IMR-90 (cell line): Measurements from ENCODE around the gene ARHGAP15. TPM values are rescaled to one million over a fixed set of nuclear protein-coding genes. Genes with fewer than 3 reads are reported as not detected.

ENCODE experiments used
- ATAC-seq: fragments of 200-7000 bp; cut with Tn5 transposase; 2 replicates; pipeline ENCODE4 v1.9.1; 2020; ENCODE audit warnings: low read depth, mild to moderate bottlenecking, moderate library complexity
- BruUV-seq: library from RNA; stranded (reverse); fragments of 400-500 nt; replicated peaks from 2 replicates; lab custom pipeline; 2021; lab: Mats Ljungman, UMichigan
- CTCF ChIA-PET: fragments of 300-600 bp; formaldehyde crosslinking; extraction: SDS; loops from one replicate; lab custom pipeline; 2021; ENCODE audit warnings: antibody characterized with exemption; lab: Yijun Ruan, JAX
- POLR2A ChIA-PET: fragments of 300-600 bp; sonication (Branson Sonifier 250); formaldehyde crosslinking; loops from one replicate; lab custom pipeline; 2022; ENCODE audit warnings: antibody characterized with exemption; ENCODE audit not compliant: unreplicated experiment; lab: Charles Lee
- DNase-seq: peaks from one replicate; pipeline ENCODE4 v3.0.0; 2013
- H2AFZ ChIP-seq: replicated peaks from 2 replicates; pipeline ENCODE3; 2013; ENCODE audit warnings: low read length, mild to moderate bottlenecking; ENCODE audit not compliant: poor library complexity
- H2AK5ac ChIP-seq: 2 replicates; pipeline ENCODE4 v1.6.1; 2013; ENCODE audit warnings: low read depth, low read length, inconsistent platforms
- H2AK9ac ChIP-seq: replicated peaks from 2 replicates; pipeline ENCODE3; 2013; ENCODE audit warnings: mild to moderate bottlenecking, low read depth, low read length, moderate library complexity; ENCODE audit not compliant: poor library complexity
- H2BK120ac ChIP-seq: 2 replicates; pipeline ENCODE4 v1.6.1; 2013; ENCODE audit warnings: low read depth, low read length, inconsistent platforms
- H2BK15ac ChIP-seq: 3 replicates; pipeline ENCODE4 v1.6.1; 2013; ENCODE audit warnings: low read depth, low read length, inconsistent platforms
- H2BK20ac ChIP-seq: 2 replicates; pipeline ENCODE4 v1.6.1; 2013; ENCODE audit warnings: low read depth, mild to moderate bottlenecking, inconsistent platforms, low read length, moderate library complexity
- H2BK5ac ChIP-seq: 2 replicates; pipeline ENCODE4 v1.6.1; 2013; ENCODE audit warnings: mild to moderate bottlenecking, low read depth, low read length, inconsistent platforms; ENCODE audit not compliant: poor library complexity, severe bottlenecking
- H3K14ac ChIP-seq: replicated peaks from 2 replicates; pipeline ENCODE4 v1.6.1; 2013; ENCODE audit warnings: low read depth, low read length, inconsistent platforms
- H3K18ac ChIP-seq: 2 replicates; pipeline ENCODE4 v1.6.1; 2013; ENCODE audit warnings: low read depth, low read length, control low read depth
- H3K23ac ChIP-seq: 2 replicates; pipeline ENCODE4 v1.6.1; 2013; ENCODE audit warnings: low read depth, low read length, inconsistent platforms
- H3K27ac ChIP-seq: 2 replicates; pipeline ENCODE4 v1.5.1; 2013; ENCODE audit warnings: mild to moderate bottlenecking, control low read depth, low read length; ENCODE audit not compliant: insufficient read depth
- H3K27me3 ChIP-seq: 2 replicates; pipeline ENCODE4 v1.6.1; 2013; ENCODE audit warnings: low read length; ENCODE audit not compliant: control insufficient read depth, insufficient read depth
- H3K36me3 ChIP-seq: 2 replicates; pipeline ENCODE4 v1.6.1; 2013; ENCODE audit warnings: low read length, mixed read lengths; ENCODE audit not compliant: control insufficient read depth, insufficient read depth
- H3K4ac ChIP-seq: 2 replicates; pipeline ENCODE4 v1.6.1; 2013; ENCODE audit warnings: low read depth, low read length, inconsistent platforms
- H3K4me1 ChIP-seq: 2 replicates; pipeline ENCODE4 v1.6.1; 2013; ENCODE audit warnings: low read length, mixed read lengths; ENCODE audit not compliant: control insufficient read depth, insufficient read depth
- H3K4me2 ChIP-seq: 2 replicates; pipeline ENCODE4 v1.6.1; 2013; ENCODE audit warnings: low read depth, mild to moderate bottlenecking, control low read depth, low read length, moderate library complexity
- H3K4me3 ChIP-seq: 2 replicates; pipeline ENCODE4 v1.5.1; 2013; ENCODE audit warnings: low read depth, mild to moderate bottlenecking, control low read depth, low read length, moderate library complexity; ENCODE audit not compliant: insufficient read depth
- H3K56ac ChIP-seq: 2 replicates; pipeline ENCODE4 v1.6.1; 2013; ENCODE audit warnings: low read length, inconsistent platforms; ENCODE audit not compliant: insufficient read depth; ENCODE audit errors: extremely low read depth
- H3K79me1 ChIP-seq, 2 experiments: 2 replicates each; pipeline ENCODE4 v1.6.1; 2013; ENCODE audit warnings: low read length in 2 of 2, inconsistent platforms in 1 of 2, low read depth in 1 of 2
- H3K9ac ChIP-seq: 2 replicates; pipeline ENCODE4 v1.6.1; 2013; ENCODE audit warnings: low read depth, low read length, control low read depth
- H3K9me1 ChIP-seq: 2 replicates; pipeline ENCODE4 v1.6.1; 2013; ENCODE audit warnings: low read length, inconsistent platforms; ENCODE audit not compliant: insufficient read depth
- H3K9me3 ChIP-seq: 2 replicates; pipeline ENCODE4 v1.6.1; 2013; ENCODE audit warnings: low read length; ENCODE audit not compliant: control insufficient read depth, insufficient read depth
- H4K20me1 ChIP-seq: 2 replicates; pipeline ENCODE4 v1.6.1; 2013; ENCODE audit warnings: low read length, inconsistent platforms; ENCODE audit not compliant: insufficient read depth
- H4K5ac ChIP-seq: 2 replicates; pipeline ENCODE4 v1.6.1; 2013; ENCODE audit warnings: mild to moderate bottlenecking, low read depth, low read length, control low read depth
- H4K8ac ChIP-seq, 2 experiments: 2 replicates each; pipeline ENCODE4 v1.6.1; 2013; ENCODE audit warnings: low read depth in 2 of 2, low read length in 2 of 2, control low read depth in 1 of 2, inconsistent platforms in 1 of 2
- H4K91ac ChIP-seq: 2 replicates; pipeline ENCODE4 v1.6.1; 2013; ENCODE audit warnings: low read depth, low read length, inconsistent platforms; ENCODE audit not compliant: insufficient read depth
- BHLHE40 ChIP-seq: fragments of 150-350 bp; IDR thresholded peaks from 2 replicates; pipeline ENCODE4 v1.6.1; 2016; ENCODE audit warnings: mild to moderate bottlenecking, low read depth, low read length
- CEBPB ChIP-seq: IDR thresholded peaks from 2 replicates; pipeline ENCODE4 v1.6.1; 2012; ENCODE audit warnings: low read depth, low read length, improper control_type of control experiment
- CHD1 ChIP-seq: IDR thresholded peaks from 2 replicates; pipeline ENCODE4 v1.6.1; 2012; ENCODE audit warnings: low read depth, low read length, improper control_type of control experiment
- MAFK ChIP-seq: IDR thresholded peaks from 2 replicates; pipeline ENCODE4 v1.6.1; 2012; ENCODE audit warnings: low read depth, low read length, improper control_type of control experiment
- MAZ ChIP-seq: IDR thresholded peaks from 2 replicates; pipeline ENCODE4 v1.6.1; 2012; ENCODE audit warnings: low read depth, mild to moderate bottlenecking, low read length, improper control_type of control experiment, moderate library complexity, borderline replicate concordance
- MXI1 ChIP-seq: IDR thresholded peaks from 2 replicates; pipeline ENCODE4 v1.6.1; 2012; ENCODE audit warnings: low read depth, mild to moderate bottlenecking, low read length, moderate library complexity, borderline replicate concordance
- POLR2A ChIP-seq: IDR thresholded peaks from 2 replicates; pipeline ENCODE4 v1.6.1; 2012; ENCODE audit warnings: mild to moderate bottlenecking, low read depth, low read length
- WGBS, 2 experiments: methylation state at CpG; one replicate each; pipeline versions ENCODE4 v1.1.5 to v1.1.7; 2013; ENCODE audit warnings: missing lambda C conversion rate in 2 of 2; ENCODE audit not compliant: insufficient read length in 1 of 2; ENCODE audit errors: extremely low coverage in 2 of 2; 5-methylcytosine and 5-hydroxymethylcytosine counted together
- dilution Hi-C: fragments of 300-500 bp; cut with HindIII; formaldehyde crosslinking; loops from one replicate; pipeline ENCODE4 v1.14.3; 2018; ENCODE audit warnings: low sequenced_read_pairs; ENCODE audit not compliant: unreplicated experiment
- in situ Hi-C: fragments of 300-500 bp; cut with MboI; formaldehyde crosslinking; loops from 3 replicates; pipeline ENCODE4 v1.14.3; 2019; ENCODE audit warnings: low sequenced_read_pairs, inconsistent platforms, mixed read lengths
- intact Hi-C: fragments of 100-400 bp; cut with micrococcal nuclease; formaldehyde crosslinking; loops from 2 replicates; pipeline ENCODE4 v1.10.0; 2022
- polyA plus RNA-seq, 3 experiments: library from polyadenylated mRNA; depleted of rRNA; stranded (reverse); fragments of >200 nt; gene quantifications; 2 replicates each; pipeline ENCODE4 v1.2.3, GENCODE V29; 2012; ENCODE audit warnings: low replicate concordance in 1 of 3
- total RNA-seq: library from RNA; depleted of rRNA; stranded (reverse); fragments of >200 nt; gene quantifications from 2 replicates; pipeline ENCODE4 v1.2.3, GENCODE V29; 2012

The ARHGAP15 gene
- total and polyA plus RNA-seq, 2 of the 4 experiments (the other 2 are of a cell fraction) = not detected

- no peak overlapping the region for H3K27ac ChIP-seq
- ChIA-PET CTCF (interaction anchor here (0.6 kb wide), 1 partner anchor 1637 kb away, joined by 3 read pairs; no protein-coding TSS in a partner anchor), POLR2A (interaction anchor here (0.6 kb wide), 2 partner anchors 168 to 485 kb away, joined by 4 to 5 read pairs; no protein-coding TSS in a partner anchor)
- no peaks in the 10 kb centered on the region for H4K20me1 ChIP-seq
- no peak overlapping the region for H3K4me3 ChIP-seq
- no peak overlapping the region for H2BK15ac ChIP-seq
- no peak overlapping the region for H2BK5ac ChIP-seq
- H2BK20ac ChIP-seq = no peak overlapping the region
- H3K18ac ChIP-seq = no peak overlapping the region
- H3K9me1 ChIP-seq = no peaks in the 10 kb centered on the region
- H3K4me1 ChIP-seq = no peaks in the 10 kb centered on the region
- H3K23ac ChIP-seq = no peak overlapping the region
- H3K4me2 ChIP-seq = no peak overlapping the region
- H3K56ac ChIP-seq = no peak overlapping the region
- H4K8ac ChIP-seq = no peak overlapping the region
- H4K91ac ChIP-seq = no peak overlapping the region
- TF ChIP-seq MXI1 (no peak), MAZ (no peak), CEBPB (no peak), CHD1 (no peak), MAFK (no peak), BHLHE40 (no peak), POLR2A (no peak)
- intact Hi-C loops = no loop called here
- H2AK5ac ChIP-seq = no peak overlapping the region
- no peak overlapping the region for H3K14ac ChIP-seq
- no peak overlapping the region for H3K9ac ChIP-seq
- no peak overlapping the region for H4K5ac ChIP-seq
- no peak for ATAC-seq
- H2AFZ ChIP-seq = no peak overlapping the region
- WGBS, 2 experiments = no CpG with 5 or more reads among the region's 6 CpGs
- no peaks in the 10 kb centered on the region for H3K9me3 ChIP-seq
- no peak overlapping the region for H2AK9ac ChIP-seq
- no TSS peak for BruUV-seq
- H2BK120ac ChIP-seq = no peak overlapping the region
- in situ Hi-C loops = no loop called here
- H3K36me3 ChIP-seq = no peaks in the 10 kb centered on the region
- no peaks in the 10 kb centered on the region for H3K27me3 ChIP-seq
- DNase-seq = no peak
- H3K79me1 ChIP-seq = no peaks in the 10 kb centered on the region
- dilution Hi-C loops = no loop called here
- H3K4ac ChIP-seq = no peak overlapping the region
Observed at GRCh38 chr2:143726151-143726845, 597.1 kb downstream of the ARHGAP15 start.
